HFFc6 (cell line): ENCODE results near the gene NCBP2. TPM values are rescaled to one million over a fixed set of nuclear protein-coding genes. Genes with fewer than 3 reads are reported as not detected.

Experiments used
- DNase-seq: peaks from one replicate; pipeline ENCODE4 v3.0.0-alpha.2; 2018
- H3K27ac Mint-ChIP-seq: 2 replicates; pipeline ENCODE4 v1.8.0; 2020; ENCODE audit warnings: mild to moderate bottlenecking, mixed read lengths
- H3K27me3 Mint-ChIP-seq: 2 replicates; pipeline ENCODE4 v1.8.0; 2021; ENCODE audit warnings: mild to moderate bottlenecking, moderate library complexity, mixed read lengths; ENCODE audit not compliant: insufficient read depth
- H3K36me3 Mint-ChIP-seq: 2 replicates; pipeline ENCODE4 v1.8.0; 2021; ENCODE audit warnings: low read depth, mixed read lengths
- H3K4me1 Mint-ChIP-seq: 2 replicates; pipeline ENCODE4 v1.8.0; 2020; ENCODE audit warnings: low read depth, mixed read lengths
- H3K4me3 Mint-ChIP-seq: 2 replicates; pipeline ENCODE4 v1.8.0; 2020; ENCODE audit warnings: mild to moderate bottlenecking, moderate library complexity, mixed read lengths
- H3K9me3 Mint-ChIP-seq: 2 replicates; pipeline ENCODE4 v1.8.0; 2020; ENCODE audit warnings: mild to moderate bottlenecking, mixed read lengths
- total RNA-seq, 6 experiments: library from RNA; stranded (reverse); fragmentation: NEBNext Ultra II Directional; extraction: Animal tissue kit (Norgen Biotek cat#: 25700); gene quantifications; 2 replicates in 1 of 6; 3 replicates in 5 of 6; pipeline ENCODE4 v1.2.3, GENCODE V29; 2021
- TF ChIP-seq, protein P1 (sequence below): fragments of 200-600 bp; sonication (generic); IDR thresholded peaks from 2 replicates; pipeline ENCODE4 v1.5.0; 2021; ENCODE audit warnings: antibody characterized with exemption, mild to moderate bottlenecking

The NCBP2 gene
- total RNA-seq, 6 experiments from 2014 or later, result 73.6 to 82.2 (median 76.3) TPM

DNA sequence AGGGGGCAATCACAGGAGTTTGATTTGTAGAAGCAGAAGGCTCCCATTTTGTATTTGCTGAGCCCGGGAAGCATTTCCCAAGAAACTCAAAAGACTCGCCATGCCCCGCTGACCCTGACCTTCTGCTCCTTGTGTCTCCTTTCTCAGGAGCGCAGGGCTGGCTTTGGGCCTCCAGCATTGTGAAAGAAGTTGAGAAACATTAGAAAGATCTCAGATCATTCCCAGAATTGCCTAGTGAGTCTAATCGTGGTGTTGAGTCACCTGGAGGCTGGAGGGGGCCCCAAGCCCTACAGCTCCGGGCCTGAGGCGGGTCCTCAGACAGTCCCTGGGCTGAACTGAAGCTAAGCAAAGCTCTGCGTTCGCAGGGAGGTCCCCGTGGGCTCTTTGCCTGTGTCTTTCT, 37.2 kb upstream of the NCBP2 start:
- no peak overlapping the region for H3K4me3 Mint-ChIP-seq
- peaks cover 6% of the 10 kb centered on the region; the same call in 1 of the 2 replicates for H3K36me3 Mint-ChIP-seq
- H3K27me3 Mint-ChIP-seq, result peaks cover 8% of the 10 kb centered on the region
- H3K9me3 Mint-ChIP-seq, result peaks cover 8% of the 10 kb centered on the region
- DNase-seq, result no peak
- no peak overlapping the region for H3K27ac Mint-ChIP-seq
- TF ChIP-seq, protein P1, sequence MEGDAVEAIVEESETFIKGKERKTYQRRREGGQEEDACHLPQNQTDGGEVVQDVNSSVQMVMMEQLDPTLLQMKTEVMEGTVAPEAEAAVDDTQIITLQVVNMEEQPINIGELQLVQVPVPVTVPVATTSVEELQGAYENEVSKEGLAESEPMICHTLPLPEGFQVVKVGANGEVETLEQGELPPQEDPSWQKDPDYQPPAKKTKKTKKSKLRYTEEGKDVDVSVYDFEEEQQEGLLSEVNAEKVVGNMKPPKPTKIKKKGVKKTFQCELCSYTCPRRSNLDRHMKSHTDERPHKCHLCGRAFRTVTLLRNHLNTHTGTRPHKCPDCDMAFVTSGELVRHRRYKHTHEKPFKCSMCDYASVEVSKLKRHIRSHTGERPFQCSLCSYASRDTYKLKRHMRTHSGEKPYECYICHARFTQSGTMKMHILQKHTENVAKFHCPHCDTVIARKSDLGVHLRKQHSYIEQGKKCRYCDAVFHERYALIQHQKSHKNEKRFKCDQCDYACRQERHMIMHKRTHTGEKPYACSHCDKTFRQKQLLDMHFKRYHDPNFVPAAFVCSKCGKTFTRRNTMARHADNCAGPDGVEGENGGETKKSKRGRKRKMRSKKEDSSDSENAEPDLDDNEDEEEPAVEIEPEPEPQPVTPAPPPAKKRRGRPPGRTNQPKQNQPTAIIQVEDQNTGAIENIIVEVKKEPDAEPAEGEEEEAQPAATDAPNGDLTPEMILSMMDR, result no peak
- peaks cover 5% of the 10 kb centered on the region; the same call in 1 of the 2 replicates for H3K4me1 Mint-ChIP-seq

DNA sequence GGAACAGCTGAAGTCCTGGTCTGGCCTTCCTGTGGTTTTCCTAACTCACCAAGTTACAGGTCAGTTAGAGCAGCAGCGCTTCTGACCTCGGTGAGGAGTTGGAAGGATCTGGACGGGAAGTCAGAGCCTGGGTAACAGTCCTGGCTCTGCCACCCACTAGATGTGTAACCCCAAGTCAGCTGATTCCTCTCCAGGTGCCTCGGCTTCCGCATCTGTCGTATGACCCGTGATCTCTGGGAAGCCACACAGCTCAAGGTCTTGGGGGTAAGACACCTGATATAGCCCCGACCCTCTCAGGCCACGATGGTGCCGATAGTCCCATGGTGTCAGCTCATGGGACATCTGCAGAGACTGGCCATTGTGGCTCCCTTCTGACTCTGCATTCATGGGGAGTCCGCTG, 34.6 kb upstream of the NCBP2 start:
- H3K36me3 Mint-ChIP-seq, result no peaks in the 10 kb centered on the region
- H3K4me3 Mint-ChIP-seq, result no peak overlapping the region
- H3K27me3 Mint-ChIP-seq, result peaks cover 6% of the 10 kb centered on the region; the same call in 1 of the 2 replicates
- no peaks in the 10 kb centered on the region for H3K9me3 Mint-ChIP-seq
- H3K4me1 Mint-ChIP-seq, result peaks cover 5% of the 10 kb centered on the region; the same call in 1 of the 2 replicates
- H3K27ac Mint-ChIP-seq, result no peak overlapping the region
- no peak for DNase-seq
- TF ChIP-seq, protein P1, result no peak

DNA sequence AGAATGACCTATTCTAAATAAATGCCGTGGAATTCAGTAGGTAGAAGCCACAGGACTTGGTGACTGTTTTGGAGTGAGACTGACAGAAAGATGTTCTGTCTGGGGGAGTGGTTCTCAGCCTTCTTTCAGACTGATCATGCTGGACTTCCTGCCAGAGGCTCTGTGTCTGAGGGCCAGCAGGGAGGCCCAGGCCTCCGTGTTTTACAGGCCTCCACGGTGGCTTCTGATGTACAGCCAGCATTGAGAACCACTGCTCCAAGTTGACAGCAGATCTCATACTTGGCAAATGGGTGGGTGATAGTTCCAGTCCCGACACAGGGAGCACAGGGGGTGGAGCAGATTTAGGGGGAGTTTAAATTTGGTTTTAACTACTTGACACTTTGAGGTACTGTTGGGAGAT, 33.0 kb upstream of the NCBP2 start:
- H3K4me3 Mint-ChIP-seq, result no peak overlapping the region
- no peak overlapping the region for H3K27ac Mint-ChIP-seq
- peaks cover 10% of the 10 kb centered on the region; the same call in 1 of the 2 replicates for H3K27me3 Mint-ChIP-seq
- H3K36me3 Mint-ChIP-seq, result no peaks in the 10 kb centered on the region
- H3K9me3 Mint-ChIP-seq, result no peaks in the 10 kb centered on the region
- H3K4me1 Mint-ChIP-seq, result peaks cover 8% of the 10 kb centered on the region; the same call in 1 of the 2 replicates
- no peak for DNase-seq
- TF ChIP-seq, protein P1, result no peak

DNA sequence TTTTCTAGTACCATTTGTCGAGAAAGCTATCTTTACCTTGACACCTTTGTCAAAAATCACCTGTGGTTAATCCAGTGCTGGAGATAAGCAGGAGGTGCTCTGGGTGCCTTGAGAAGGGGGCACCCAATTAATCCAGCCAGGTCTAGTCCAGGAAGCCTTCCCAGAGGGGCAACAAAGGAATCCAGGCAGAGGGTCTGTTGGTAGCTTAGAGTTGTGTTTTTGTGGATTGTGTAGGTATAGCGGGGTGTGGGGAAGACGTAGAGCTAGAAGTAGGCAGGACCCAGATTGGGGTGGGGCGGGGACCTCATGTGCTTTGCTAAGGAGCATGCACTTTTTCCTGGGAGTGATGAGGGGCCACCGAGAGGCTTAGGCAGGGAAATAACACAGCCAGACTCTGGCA, 32.3 kb upstream of the NCBP2 start:
- H3K4me3 Mint-ChIP-seq, result no peak overlapping the region
- H3K27ac Mint-ChIP-seq, result no peak overlapping the region
- DNase-seq, result no peak
- no peaks in the 10 kb centered on the region for H3K9me3 Mint-ChIP-seq
- peaks cover 11% of the 10 kb centered on the region; the same call in 1 of the 2 replicates for H3K4me1 Mint-ChIP-seq
- TF ChIP-seq, protein P1, result no peak
- peaks cover 12% of the 10 kb centered on the region; the same call in 1 of the 2 replicates for H3K27me3 Mint-ChIP-seq
- no peaks in the 10 kb centered on the region for H3K36me3 Mint-ChIP-seq

DNA sequence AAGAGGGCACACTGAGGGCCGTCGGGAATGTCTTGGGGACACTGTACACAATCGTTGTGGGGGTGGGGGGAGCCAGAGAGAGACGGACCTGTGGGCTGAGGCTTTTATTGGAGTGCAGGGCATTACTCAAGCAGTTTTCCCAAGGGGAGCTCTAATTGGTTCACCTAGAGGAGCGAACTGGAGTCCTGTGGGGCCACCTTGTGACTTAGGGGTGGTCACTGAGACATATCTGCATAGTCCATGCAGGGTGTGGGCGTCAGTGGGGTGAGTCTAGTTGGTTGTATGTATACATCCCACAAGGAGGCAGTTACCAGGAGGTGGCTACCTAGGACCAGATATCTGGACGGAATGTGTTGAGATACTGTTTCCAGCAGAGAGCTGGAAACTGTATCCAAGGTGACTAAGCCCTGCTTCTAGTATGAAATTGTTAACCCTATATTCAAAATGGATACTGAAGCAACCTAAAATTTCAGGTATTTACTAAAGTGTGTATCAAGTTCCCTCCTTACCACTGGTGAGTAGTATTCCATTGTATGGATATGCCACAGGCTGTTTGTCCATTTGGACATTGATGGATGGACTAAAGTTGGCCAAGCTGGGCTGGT, 28.9 kb upstream of the NCBP2 start:
- Mint-ChIP-seq H3K27me3 (peaks cover 6% of the 10 kb centered on the region; the same call in 1 of the 2 replicates), H3K4me1 (peaks cover 14% of the 10 kb centered on the region; the same call in 1 of the 2 replicates), H3K4me3 (no peak overlapping the region), H3K9me3 (no peaks in the 10 kb centered on the region), H3K36me3 (no peaks in the 10 kb centered on the region), H3K27ac (no peak overlapping the region)
- no peak for DNase-seq
- TF ChIP-seq, protein P1, result no peak
